ENCODE measurements around the gene PRR7. TPM values are rescaled to one million over a fixed set of nuclear protein-coding genes. Genes with fewer than 3 reads are reported as not detected.

The PRR7 gene
- total RNA-seq, 4 donors from 2014 or later: 1.4 to 4.7 (median 4.2) TPM

DNA sequence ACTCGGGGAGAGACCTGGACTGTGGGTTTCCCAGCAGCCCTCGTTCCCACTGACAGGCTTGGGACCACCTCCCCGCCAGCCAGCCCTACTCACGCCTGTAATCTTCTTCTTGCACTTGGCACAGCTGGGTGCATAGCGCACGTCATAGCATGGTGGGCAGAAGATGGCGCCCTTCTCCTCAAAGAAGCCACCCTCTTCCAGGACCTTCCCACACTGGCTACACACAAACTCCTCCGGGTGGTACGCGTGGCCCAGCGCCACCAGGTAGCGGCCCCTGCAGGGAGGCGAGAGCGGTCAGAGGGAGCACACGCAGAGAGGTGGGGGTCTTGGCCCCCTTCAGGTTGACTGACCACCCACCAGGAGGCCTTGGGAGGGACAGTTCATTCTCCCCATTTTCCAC, 41.4 kb downstream of the PRR7 start:
- TF ChIP-seq, protein P1, sequence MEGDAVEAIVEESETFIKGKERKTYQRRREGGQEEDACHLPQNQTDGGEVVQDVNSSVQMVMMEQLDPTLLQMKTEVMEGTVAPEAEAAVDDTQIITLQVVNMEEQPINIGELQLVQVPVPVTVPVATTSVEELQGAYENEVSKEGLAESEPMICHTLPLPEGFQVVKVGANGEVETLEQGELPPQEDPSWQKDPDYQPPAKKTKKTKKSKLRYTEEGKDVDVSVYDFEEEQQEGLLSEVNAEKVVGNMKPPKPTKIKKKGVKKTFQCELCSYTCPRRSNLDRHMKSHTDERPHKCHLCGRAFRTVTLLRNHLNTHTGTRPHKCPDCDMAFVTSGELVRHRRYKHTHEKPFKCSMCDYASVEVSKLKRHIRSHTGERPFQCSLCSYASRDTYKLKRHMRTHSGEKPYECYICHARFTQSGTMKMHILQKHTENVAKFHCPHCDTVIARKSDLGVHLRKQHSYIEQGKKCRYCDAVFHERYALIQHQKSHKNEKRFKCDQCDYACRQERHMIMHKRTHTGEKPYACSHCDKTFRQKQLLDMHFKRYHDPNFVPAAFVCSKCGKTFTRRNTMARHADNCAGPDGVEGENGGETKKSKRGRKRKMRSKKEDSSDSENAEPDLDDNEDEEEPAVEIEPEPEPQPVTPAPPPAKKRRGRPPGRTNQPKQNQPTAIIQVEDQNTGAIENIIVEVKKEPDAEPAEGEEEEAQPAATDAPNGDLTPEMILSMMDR (IDR thresholded peaks at IDR 0.05): no peak
- TF ChIP-seq POLR2A (IDR thresholded peaks at IDR 0.05): no peak

DNA sequence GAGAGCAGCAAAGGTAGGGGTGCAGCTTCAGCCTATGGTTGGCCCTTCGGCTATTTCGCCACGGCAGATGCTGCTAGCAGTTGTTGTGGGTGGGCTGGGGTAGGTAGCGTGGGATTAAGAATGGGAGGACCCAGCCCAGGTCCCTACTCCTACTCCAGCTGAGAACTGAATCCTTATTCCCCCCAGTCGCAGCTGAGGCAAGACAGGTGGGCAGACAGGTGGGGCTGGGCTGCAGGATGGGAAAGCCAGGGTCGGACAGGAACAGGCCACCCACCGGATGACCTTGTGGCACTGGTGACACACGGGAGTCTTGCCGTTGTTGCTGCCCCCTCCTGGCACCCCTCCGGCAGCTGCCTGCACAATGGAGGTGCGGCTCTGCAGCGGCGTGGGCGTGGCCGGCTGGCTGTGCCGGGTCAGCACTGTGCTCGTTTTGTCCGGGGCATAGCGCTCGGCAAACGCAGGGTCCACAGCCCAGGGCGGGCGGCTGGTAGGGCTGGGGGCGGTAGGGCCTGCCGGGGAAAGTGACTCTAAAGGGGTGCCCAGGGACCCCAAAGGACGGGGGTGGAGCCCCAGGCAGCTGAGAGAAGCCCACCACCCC, 42.6 kb downstream of the PRR7 start:
- H3K36me3 ChIP-seq: peaks cover 8 to 18% of the 10 kb centered on the region in 2 donors
- 80 to 86% methylated on average over 4 to 15 of the region's 26 CpGs for WGBS, 2 donors
- H3K9me3 ChIP-seq: no peaks in the 10 kb centered on the region
- H3K27me3 ChIP-seq: no peaks in the 10 kb centered on the region
- DNase-seq: no peak
- no peak overlapping the region for H3K4me3 ChIP-seq (replicated peaks in 1 of 3)
- intact Hi-C loops (cut with DNase I): no loop called here
- TF ChIP-seq POLR2A (IDR thresholded peaks at IDR 0.05): no peak
- TF ChIP-seq, protein P1 (IDR thresholded peaks at IDR 0.05): no peak
- no peak overlapping the region for H3K27ac ChIP-seq
- H3K4me1 ChIP-seq: peaks cover 2 to 17% of the 10 kb centered on the region in 2 donors

More for the DNA sequence above, 41.4 kb downstream of the PRR7 start:
- intact Hi-C loops (cut with DNase I): no loop called here
- no peaks in the 10 kb centered on the region for H3K27me3 ChIP-seq
- no peak overlapping the region for H3K27ac ChIP-seq
- H3K4me1 ChIP-seq: peaks cover 0 to 5% of the 10 kb centered on the region in 2 donors
- no peak for DNase-seq
- no peaks in the 10 kb centered on the region for H3K9me3 ChIP-seq
- WGBS, 2 donors: 89 to 95% methylated on average over 13 to 14 of the region's 15 CpGs
- no peak overlapping the region for H3K4me3 ChIP-seq (replicated peaks in 1 of 3)
- H3K36me3 ChIP-seq: peaks cover 8 to 18% of the 10 kb centered on the region in 2 donors

DNA sequence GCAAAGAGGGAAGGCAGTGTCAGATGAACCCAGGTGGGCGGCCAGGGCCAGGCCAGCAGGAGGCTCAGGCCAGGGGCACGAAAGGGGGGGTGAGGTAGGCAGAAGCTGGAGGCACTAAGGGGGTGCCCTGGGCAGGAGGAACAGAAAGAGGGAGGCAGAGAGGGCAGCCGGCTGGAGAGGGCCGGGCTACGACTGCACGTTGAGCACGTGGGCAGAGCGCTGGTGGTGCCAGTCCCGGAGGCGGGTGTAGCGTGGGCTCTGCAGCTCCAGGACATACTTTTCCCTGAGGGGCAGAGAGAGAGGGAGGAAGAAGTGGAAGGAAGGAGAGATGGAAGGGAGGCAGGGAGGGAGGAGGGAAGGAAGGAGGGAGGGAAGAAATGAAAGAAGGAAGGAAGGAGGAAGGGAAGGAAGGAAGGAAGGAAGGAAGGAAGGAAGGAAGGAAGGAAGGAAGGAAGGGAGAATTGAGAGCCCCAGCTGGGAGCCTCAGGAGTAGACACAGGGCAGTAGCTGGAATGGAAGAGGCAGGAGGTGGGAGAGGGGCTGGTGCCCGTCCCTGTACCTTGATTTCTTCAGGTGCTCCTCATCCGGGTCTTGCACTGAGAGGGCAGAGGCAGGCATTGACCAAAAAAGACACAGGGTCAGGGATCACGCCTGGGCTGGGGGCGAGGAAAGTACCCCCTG, 43.8 kb downstream of the PRR7 start:
- Histone ChIP-seq H3K4me1 (peaks cover 13 to 29% of the 10 kb centered on the region in 2 donors), H3K4me3 (replicated peaks in 1 of 3) (no peak overlapping the region), H3K27ac (no peak overlapping the region), H3K9me3 (no peaks in the 10 kb centered on the region), H3K27me3 (no peaks in the 10 kb centered on the region), H3K36me3 (peaks cover 8 to 18% of the 10 kb centered on the region in 2 donors)
- intact Hi-C loops (cut with DNase I): no loop called here
- WGBS, 2 donors: 88 to 91% methylated on average over 15 of the region's 15 CpGs
- TF ChIP-seq, protein P1 (IDR thresholded peaks at IDR 0.05): no peak
- TF ChIP-seq POLR2A (IDR thresholded peaks at IDR 0.05): no peak
- no peak for DNase-seq

DNA sequence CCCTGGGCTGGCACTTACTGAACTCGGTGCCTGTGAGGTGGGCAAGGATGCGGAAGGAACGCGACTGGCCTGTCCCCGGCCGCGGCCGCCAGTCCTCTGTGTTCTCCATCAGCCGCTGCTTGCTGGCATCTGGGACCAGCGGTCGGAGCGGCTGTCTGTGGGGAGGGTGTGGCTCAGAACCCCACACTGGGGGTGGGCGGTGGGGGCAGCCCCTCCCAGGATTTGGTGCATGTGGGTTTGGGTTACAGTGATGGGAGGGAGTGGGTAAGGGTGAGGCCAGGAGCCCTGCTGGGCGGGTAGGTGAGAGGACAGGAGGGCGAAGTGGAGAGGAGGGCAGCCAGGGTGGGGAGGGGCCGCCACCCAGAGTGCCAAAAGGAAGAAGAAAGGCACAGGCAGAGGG, 44.4 kb downstream of the PRR7 start:
- 94 to 98% methylated on average over 16 of the region's 16 CpGs for WGBS, 2 donors
- Histone ChIP-seq H3K9me3 (no peaks in the 10 kb centered on the region), H3K27me3 (no peaks in the 10 kb centered on the region), H3K36me3 (peaks cover 8 to 18% of the 10 kb centered on the region in 2 donors), H3K27ac (no peak overlapping the region), H3K4me3 (replicated peaks in 1 of 3) (no peak overlapping the region), H3K4me1 (peaks cover 14 to 35% of the 10 kb centered on the region in 2 donors)
- TF ChIP-seq POLR2A (IDR thresholded peaks at IDR 0.05): no peak
- TF ChIP-seq, protein P1 (IDR thresholded peaks at IDR 0.05): no peak
- no peak for DNase-seq
- intact Hi-C loops (cut with DNase I): no loop called here

DNA sequence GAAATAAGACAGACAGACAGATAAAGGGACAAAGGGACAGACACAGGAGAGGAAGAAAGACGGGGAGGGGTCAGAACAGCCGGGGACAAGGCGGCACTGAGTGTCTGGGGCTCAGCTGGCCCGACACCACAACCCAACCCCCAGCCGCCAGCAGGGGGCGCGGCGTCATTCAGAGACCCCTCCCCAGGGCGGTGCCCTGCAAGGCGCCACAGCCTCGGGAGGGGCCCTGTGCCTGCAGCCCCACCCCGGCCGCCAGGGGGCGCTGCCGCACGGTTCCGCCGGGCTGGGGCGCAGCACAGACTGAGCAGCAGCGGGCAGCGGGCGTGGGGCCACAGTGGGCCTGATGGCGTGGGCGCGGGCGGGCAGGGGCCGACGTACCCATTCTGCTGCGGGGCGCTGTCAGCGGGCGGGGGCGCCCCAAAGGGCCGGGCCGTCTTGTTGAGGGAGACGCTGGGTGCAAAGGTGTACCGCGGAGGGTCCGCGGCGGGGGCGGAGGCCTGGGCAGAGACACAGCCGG, 44.9 kb downstream of the PRR7 start:
- Histone ChIP-seq H3K27ac (no peak overlapping the region), H3K4me1 (peaks cover 16 to 40% of the 10 kb centered on the region in 2 donors), H3K36me3 (peaks cover 8 to 18% of the 10 kb centered on the region in 2 donors), H3K4me3 (replicated peaks in 1 of 3) (no peak overlapping the region), H3K27me3 (no peaks in the 10 kb centered on the region), H3K9me3 (no peaks in the 10 kb centered on the region)
- intact Hi-C loops (cut with DNase I): no loop called here
- WGBS, 2 donors: 58 to 68% methylated on average over 25 to 41 of the region's 43 CpGs
- TF ChIP-seq, protein P1 (IDR thresholded peaks at IDR 0.05): peak in 4 of 6 experiments; percentile 9 to 47 (median 25)
- no peak for TF ChIP-seq POLR2A (IDR thresholded peaks at IDR 0.05)
- no peak for DNase-seq

Data from thyroid gland (tissue), 4 donors.